Small intestine (tissue), 7 donors: ENCODE data around the gene CFAP92. TPM values are rescaled to one million over a fixed set of nuclear protein-coding genes. Genes with fewer than 3 reads are reported as not detected.

Experiments used
- DNase-seq, 2 donors: peaks; one replicate each; pipeline versions ENCODE4 v3.0.0 to v3.0.0-alpha.2; 2013
- FAIRE-seq: peaks from 2 replicates; lab custom pipeline; 2012; peaks lifted over from hg19 to GRCh38; lab: Jason Lieb, UNC
- H3K27ac ChIP-seq, 3 donors: one replicate each; pipeline ENCODE4 v1.5.1; 2013; ENCODE audit warnings: low read length in 2 of 3, mild to moderate bottlenecking in 2 of 3, control low read depth in 1 of 3, inconsistent platforms in 1 of 3, low read depth in 1 of 3, moderate library complexity in 1 of 3
- H3K27me3 ChIP-seq, 3 donors: one replicate each; pipeline ENCODE4 v1.6.1; 2013; ENCODE audit warnings: low read length in 3 of 3, inconsistent platforms in 1 of 3; ENCODE audit not compliant: control insufficient read depth in 3 of 3, insufficient read depth in 3 of 3
- H3K36me3 ChIP-seq, 3 donors: one replicate each; pipeline ENCODE4 v1.6.1; 2013; ENCODE audit warnings: low read length in 3 of 3, inconsistent platforms in 1 of 3, low read depth in 1 of 3, mild to moderate bottlenecking in 1 of 3, moderate library complexity in 1 of 3; ENCODE audit not compliant: control insufficient read depth in 3 of 3, insufficient read depth in 2 of 3
- H3K4me1 ChIP-seq, 3 donors: one replicate each; pipeline ENCODE4 v1.6.1; 2013; ENCODE audit warnings: low read length in 2 of 3, inconsistent platforms in 1 of 3, low read depth in 1 of 3, mild to moderate bottlenecking in 1 of 3, moderate library complexity in 1 of 3; ENCODE audit not compliant: control insufficient read depth in 3 of 3, insufficient read depth in 2 of 3
- H3K4me3 ChIP-seq, 3 donors: one replicate each; pipeline ENCODE4 v1.5.1; 2013; ENCODE audit warnings: low read length in 3 of 3, control low read depth in 1 of 3, inconsistent platforms in 1 of 3, low read depth in 1 of 3, mild to moderate bottlenecking in 1 of 3, moderate library complexity in 1 of 3
- H3K9me3 ChIP-seq, 2 donors: one replicate each; pipeline ENCODE4 v1.6.1; 2013; ENCODE audit warnings: low read depth in 1 of 2, low read length in 1 of 2; ENCODE audit not compliant: control insufficient read depth in 2 of 2, insufficient read depth in 1 of 2
- WGBS, 3 donors: extraction: QIAGEN DNeasy Blood & Tissue Kit; methylation state at CpG; one replicate each; pipeline ENCODE4 v1.1.7; 2013; 5-methylcytosine and 5-hydroxymethylcytosine counted together
- polyA plus RNA-seq, 4 donors: library from polyadenylated mRNA; stranded (reverse) in 3 of 4; unstranded in 1 of 4; fragments of 200-250 nt in 3 of 4; fragments of 120-200 nt in 1 of 4; gene quantifications; one replicate each; pipeline versions ENCODE4 v1.2.1 to v1.2.3, GENCODE V29; 2013
- donor health status: healthy with polysubstance abuse.
- donor health status: control.
- donor health status: control.
- donor health status: Bipolar disorder and iron deficiency.
- donor health status: healthy.

CFAP92 gene
- polyA plus RNA-seq, 4 donors, result 0.68 to 0.78 TPM; not detected in 2

DNA sequence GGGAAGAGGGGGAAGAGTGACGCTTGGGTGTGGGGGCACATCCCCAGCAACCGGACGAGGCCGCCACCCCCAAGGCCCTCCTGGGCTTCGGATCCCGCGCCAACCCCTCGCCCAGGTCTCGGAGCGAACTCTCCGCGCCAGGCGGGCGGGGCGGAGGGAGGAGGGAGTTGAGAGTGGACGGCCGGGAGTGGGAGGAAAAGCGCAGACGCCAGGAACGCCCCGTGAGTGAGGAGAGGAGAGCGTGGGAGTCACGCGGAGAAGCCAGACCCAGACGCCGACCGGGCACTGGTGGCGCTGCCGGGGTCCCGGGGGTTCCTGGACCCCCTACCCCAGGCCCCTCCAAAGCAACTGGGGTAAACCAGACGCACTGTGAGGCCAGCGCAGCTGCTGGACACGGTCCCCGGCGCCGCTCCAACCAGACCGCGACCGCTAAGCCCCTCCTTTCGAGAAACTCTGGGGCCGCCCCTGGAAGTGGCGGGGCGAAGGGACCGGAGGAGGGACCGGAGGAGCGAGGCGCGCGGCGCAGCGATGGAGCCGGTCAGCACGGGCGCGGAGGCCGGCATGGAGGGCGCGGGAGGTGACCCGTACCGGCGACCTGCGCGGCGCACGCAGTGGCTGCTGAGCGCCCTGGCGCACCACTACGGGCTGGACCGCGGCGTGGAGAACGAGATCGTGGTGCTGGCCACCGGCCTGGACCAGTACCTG is 7.4 kb upstream of the CFAP92 start, which contains the start of gene EFCC1:
TSS of gene EFCC1 (plus strand) at position 204 of the 705 bp plus-strand sequence. CDS start at position 529, 325 bp downstream.
- peaks cover 8 to 76% (median 11%) of the 10 kb centered on the region in 3 donors for H3K27me3 ChIP-seq
- H3K4me3 ChIP-seq, result peak within 1 kb of the TSS; percentile 21 to 44 (median 32)
- WGBS, 3 donors, result 1 to 3% (median 2%) methylated on average over 49 to 74 of the region's 74 CpGs
- H3K36me3 ChIP-seq, result peaks cover 0 to 6% (median 0%) of the 10 kb centered on the region in 3 donors
- peaks cover 0 to 7% (median 3%) of the 10 kb centered on the region in 3 donors for H3K4me1 ChIP-seq
- no peak for FAIRE-seq
- H3K9me3 ChIP-seq, result no peaks in the 10 kb centered on the region
- peak in 1 of 2 donors; percentile 66 for DNase-seq
- H3K27ac ChIP-seq, result peak within 1 kb of the TSS in 2 of 3 donors; percentile 44 to 46

GRCh38 chr3:129000742-129001100 is 6.8 kb upstream of the CFAP92 start:
- H3K9me3 ChIP-seq, result no peaks in the 10 kb centered on the region
- FAIRE-seq, result no peak
- H3K4me3 ChIP-seq, result peak overlapping the region in 1 of 3 donors; percentile 44
- no peak for DNase-seq
- H3K27ac ChIP-seq, result peak overlapping the region in 2 of 3 donors; percentile 44 to 46
- peaks cover 0 to 6% (median 0%) of the 10 kb centered on the region in 3 donors for H3K36me3 ChIP-seq
- 11 to 29% (median 24%) methylated on average over 15 of the region's 15 CpGs for WGBS, 3 donors
- peaks cover 8 to 81% (median 11%) of the 10 kb centered on the region in 3 donors for H3K27me3 ChIP-seq
- H3K4me1 ChIP-seq, result peaks cover 0 to 7% (median 3%) of the 10 kb centered on the region in 3 donors

DNA sequence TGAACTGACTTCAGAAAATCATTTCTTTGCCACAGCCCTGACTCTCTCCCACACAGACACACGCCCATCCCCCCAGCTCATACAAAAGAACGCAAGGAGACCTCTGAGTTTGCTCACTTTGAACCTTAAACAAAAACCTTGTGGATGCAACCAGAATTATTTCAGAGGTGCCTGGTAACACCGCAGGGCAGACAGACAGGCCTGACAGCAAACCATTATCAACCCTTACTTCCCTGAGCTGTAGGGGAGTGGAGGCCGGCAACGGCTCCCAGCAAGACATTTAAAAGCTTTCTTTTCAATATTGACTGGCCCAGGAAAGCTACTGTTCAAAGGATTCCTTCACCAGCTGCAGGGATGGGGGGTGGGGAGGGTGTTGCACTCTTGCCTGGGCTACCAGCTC is 5.2 kb upstream of the CFAP92 start:
- H3K36me3 ChIP-seq, result peaks cover 0 to 3% (median 0%) of the 10 kb centered on the region in 3 donors
- WGBS, 3 donors, result 57 to 68% (median 59%) methylated on average over 5 of the region's 5 CpGs
- H3K27me3 ChIP-seq, result peaks cover 8 to 89% (median 11%) of the 10 kb centered on the region in 3 donors
- no peak overlapping the region for H3K27ac ChIP-seq
- peaks cover 0 to 3% (median 0%) of the 10 kb centered on the region in 3 donors for H3K4me1 ChIP-seq
- no peak overlapping the region for H3K4me3 ChIP-seq
- no peaks in the 10 kb centered on the region for H3K9me3 ChIP-seq
- FAIRE-seq (no peak), DNase-seq (no peak)

- no peak for FAIRE-seq
These were observed 4.7 kb upstream of the CFAP92 start for GRCh38 chr3:128998561-128998960.

GRCh38 chr3:128997486-128998133 is 3.7 kb upstream of the CFAP92 start:
- Histone ChIP-seq H3K36me3 (peaks cover 0 to 3% (median 0%) of the 10 kb centered on the region in 3 donors), H3K9me3 (no peaks in the 10 kb centered on the region), H3K27ac (no peak overlapping the region), H3K4me3 (no peak overlapping the region), H3K27me3 (peaks cover 6 to 90% (median 8%) of the 10 kb centered on the region in 3 donors), H3K4me1 (peaks cover 0 to 7% (median 3%) of the 10 kb centered on the region in 3 donors)
- no peak for FAIRE-seq
- 67 to 86% (median 84%) methylated on average over 4 of the region's 4 CpGs for WGBS, 3 donors
- DNase-seq, result no peak

More at GRCh38 chr3:128998561-128998960, 4.7 kb upstream of the CFAP92 start:
- H3K36me3 ChIP-seq, result peaks cover 0 to 3% (median 0%) of the 10 kb centered on the region in 3 donors
- H3K4me1 ChIP-seq, result peaks cover 0 to 5% (median 3%) of the 10 kb centered on the region in 3 donors
- H3K9me3 ChIP-seq, result no peaks in the 10 kb centered on the region
- 66 to 76% (median 73%) methylated on average over 3 of the region's 3 CpGs for WGBS, 3 donors
- H3K4me3 ChIP-seq, result no peak overlapping the region
- DNase-seq, result no peak
- H3K27ac ChIP-seq, result no peak overlapping the region
- H3K27me3 ChIP-seq, result peaks cover 8 to 90% (median 11%) of the 10 kb centered on the region in 3 donors

DNA sequence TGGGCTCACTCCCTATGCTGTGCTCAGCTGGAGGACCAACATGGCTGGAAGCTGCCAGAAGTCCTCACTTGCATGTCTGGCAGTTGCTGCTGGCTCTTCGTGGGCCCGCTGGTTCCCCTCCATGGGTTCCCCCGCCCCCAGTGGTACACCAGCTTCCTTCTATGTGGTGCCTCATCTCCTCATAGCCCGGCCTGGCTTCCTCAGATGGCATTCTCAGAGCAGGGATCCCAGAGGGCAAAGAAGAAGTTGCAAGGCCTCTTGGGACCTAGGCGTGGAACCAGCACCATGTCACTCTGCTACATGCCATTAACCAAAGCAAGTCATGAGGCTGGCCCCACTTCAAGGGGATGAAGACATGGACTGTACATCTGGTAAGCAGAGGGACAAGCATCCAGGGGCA is 2.9 kb upstream of the CFAP92 start:
- H3K4me3 ChIP-seq, result no peak overlapping the region
- H3K27ac ChIP-seq, result no peak overlapping the region
- no peaks in the 10 kb centered on the region for H3K9me3 ChIP-seq
- peaks cover 0 to 7% (median 3%) of the 10 kb centered on the region in 3 donors for H3K4me1 ChIP-seq
- H3K27me3 ChIP-seq, result peaks cover 4 to 91% (median 5%) of the 10 kb centered on the region in 3 donors
- H3K36me3 ChIP-seq, result peaks cover 0 to 3% (median 0%) of the 10 kb centered on the region in 3 donors
- no peak for DNase-seq
- FAIRE-seq, result no peak
- WGBS, 3 donors, result 68 to 88% (median 76%) methylated on average over 5 of the region's 5 CpGs

- DNase-seq (no peak), FAIRE-seq (no peak)
- Histone ChIP-seq H3K4me1 (peaks cover 0 to 7% (median 3%) of the 10 kb centered on the region in 3 donors), H3K27me3 (peaks cover 0 to 89% (median 4%) of the 10 kb centered on the region in 3 donors), H3K9me3 (no peaks in the 10 kb centered on the region), H3K27ac (no peak overlapping the region), H3K36me3 (peaks cover 0 to 3% (median 0%) of the 10 kb centered on the region in 3 donors), H3K4me3 (no peak overlapping the region)
- 77 to 93% (median 85%) methylated on average over 1 of the region's 1 CpG for WGBS, 3 donors
These were observed 2.3 kb upstream of the CFAP92 start for GRCh38 chr3:128996200-128996599.

- Histone ChIP-seq H3K4me3 (no peak overlapping the region), H3K9me3 (no peaks in the 10 kb centered on the region), H3K36me3 (peaks cover 0 to 3% (median 0%) of the 10 kb centered on the region in 3 donors), H3K27me3 (peaks cover 0 to 86% (median under 1%) of the 10 kb centered on the region in 3 donors), H3K4me1 (peaks cover 0 to 7% (median 3%) of the 10 kb centered on the region in 3 donors), H3K27ac (no peak overlapping the region)
- no peak for FAIRE-seq
- DNase-seq, result no peak
- 77 to 100% (median 91%) methylated on average over 1 of the region's 1 CpG for WGBS, 3 donors
These were observed 1.9 kb upstream of the CFAP92 start for GRCh38 chr3:128995737-128996136.
